GM11168 (cell line): ENCODE data around the gene TJP2.
"Not testable (repeated sequence)": the region's sequence is repeated elsewhere in the genome, so short reads cannot be mapped to it uniquely, and the experiment has no call there.

Experiments used
- in situ Hi-C: fragments of 300-500 bp; cut with MboI; formaldehyde crosslinking; loops from one replicate; pipeline ENCODE4 v1.12.0; 2022; ENCODE audit warnings: low sequenced_read_pairs; ENCODE audit not compliant: unreplicated experiment

TJP2 gene

DNA sequence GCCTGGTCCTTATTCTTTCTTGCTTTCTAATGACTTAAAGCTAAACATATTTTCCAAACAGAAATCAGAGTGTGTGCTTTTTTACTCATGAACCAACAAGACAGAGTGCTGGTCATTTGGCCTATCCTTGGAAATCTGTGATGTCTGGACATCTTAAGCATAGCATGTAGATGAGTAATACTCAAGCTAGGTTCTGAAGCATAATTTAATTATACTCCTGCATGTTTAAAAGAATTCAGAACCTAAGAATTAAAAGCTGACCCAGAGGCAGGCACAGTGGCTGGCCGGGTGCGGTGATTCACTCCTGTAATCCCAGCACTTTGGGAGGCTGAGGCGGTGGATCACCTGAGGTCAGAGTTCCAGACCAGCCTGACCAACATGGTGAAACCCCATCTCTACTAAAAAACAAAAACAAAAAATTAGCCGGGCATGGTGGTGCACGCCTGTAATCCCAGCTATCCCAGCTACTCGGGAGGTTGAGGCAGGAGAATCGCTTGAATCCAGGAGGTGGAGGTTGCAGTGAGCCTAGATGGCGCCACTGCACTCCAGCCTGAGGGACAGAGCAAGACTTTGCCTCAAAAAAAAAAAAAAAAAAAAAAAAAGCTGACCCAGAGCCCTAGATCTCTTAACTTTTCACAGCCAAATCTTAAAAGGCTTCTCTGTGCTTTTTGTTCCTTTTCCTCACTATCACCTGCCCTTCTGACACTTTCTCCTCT is 16.2 kb upstream of the TJP2 start:
- in situ Hi-C loops, result no loop called here

DNA sequence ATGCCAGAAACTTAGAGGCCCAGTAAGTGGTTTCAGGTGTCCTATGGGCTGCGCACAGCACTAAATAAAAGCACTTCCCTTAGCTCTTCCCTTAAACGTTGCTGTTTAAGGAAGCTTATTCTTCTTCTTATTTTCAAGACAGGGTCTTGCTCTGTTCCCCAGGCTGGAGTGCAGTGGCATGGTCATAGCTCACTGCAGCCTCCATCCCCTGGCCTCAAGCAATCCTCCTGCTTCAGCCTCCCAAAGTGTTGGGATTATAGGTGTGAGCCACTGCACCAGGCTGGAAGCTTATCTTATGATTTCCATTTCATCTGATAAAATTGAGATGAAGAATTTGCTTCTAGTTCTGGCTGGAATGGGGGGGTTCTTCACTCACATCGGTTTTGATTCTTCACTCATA is 15.6 kb upstream of the TJP2 start:
- in situ Hi-C loops, result no loop called here

DNA sequence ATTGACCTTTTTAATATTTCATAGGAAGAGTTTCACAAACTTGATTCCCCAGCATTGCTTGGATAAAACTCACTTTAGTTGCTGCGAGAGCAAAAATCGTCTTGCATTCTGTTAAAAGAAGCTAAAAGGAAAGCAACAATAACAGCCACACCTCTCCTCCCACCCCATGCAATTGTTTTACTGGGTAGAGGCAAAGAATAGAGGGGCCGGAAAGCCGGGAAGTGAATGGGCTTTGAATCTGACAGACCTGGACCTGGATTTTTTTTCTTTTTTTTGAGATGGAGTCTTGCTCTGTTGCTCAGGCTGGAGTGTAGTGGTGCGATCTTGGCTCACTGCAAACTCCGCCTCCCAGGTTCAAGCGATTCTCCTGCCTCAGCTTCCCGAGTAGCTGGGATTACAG is 9.5 kb upstream of the TJP2 start:
- in situ Hi-C loops, result not testable (repeated sequence)

GRCh38 chr9:69165581-69165980 is 8.5 kb upstream of the TJP2 start:
- in situ Hi-C loops, result no loop called here

- in situ Hi-C loops, result no loop called here
Measured at GRCh38 chr9:69168709-69169217, 5.3 kb upstream of the TJP2 start.

DNA sequence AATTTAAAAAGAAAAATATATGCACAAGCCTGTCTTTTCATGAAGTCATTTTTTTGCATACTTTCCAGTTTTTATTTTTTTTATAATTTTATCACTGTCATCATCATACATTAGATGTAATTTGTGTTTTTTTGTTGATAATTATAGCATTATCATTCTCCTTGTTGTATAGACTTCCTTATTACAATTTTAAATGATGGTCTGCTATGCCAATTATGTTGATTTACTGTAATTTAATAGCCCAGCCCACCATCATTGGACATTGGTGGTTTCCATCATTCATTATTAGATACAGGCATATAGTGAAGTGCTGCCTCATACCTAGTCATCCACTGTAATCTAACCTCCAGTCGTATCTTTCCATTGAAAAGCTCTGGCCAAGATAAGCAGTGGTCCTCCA is 3.8 kb upstream of the TJP2 start:
- in situ Hi-C loops, result no loop called here

GRCh38 chr9:69171049-69171448 is 3.0 kb upstream of the TJP2 start:
- in situ Hi-C loops, result no loop called here

GRCh38 chr9:69171517-69171916 is 2.6 kb upstream of the TJP2 start:
- in situ Hi-C loops, result no loop called here

- in situ Hi-C loops, result no loop called here
Measured at GRCh38 chr9:69172895-69173294, 1.2 kb upstream of the TJP2 start.

GRCh38 chr9:69173497-69173890 is 583 bp upstream of the TJP2 start:
- in situ Hi-C loops, result no loop called here

- in situ Hi-C loops, result no loop called here
Measured at GRCh38 chr9:69174616-69175463, 763 bp downstream of the TJP2 start.

DNA sequence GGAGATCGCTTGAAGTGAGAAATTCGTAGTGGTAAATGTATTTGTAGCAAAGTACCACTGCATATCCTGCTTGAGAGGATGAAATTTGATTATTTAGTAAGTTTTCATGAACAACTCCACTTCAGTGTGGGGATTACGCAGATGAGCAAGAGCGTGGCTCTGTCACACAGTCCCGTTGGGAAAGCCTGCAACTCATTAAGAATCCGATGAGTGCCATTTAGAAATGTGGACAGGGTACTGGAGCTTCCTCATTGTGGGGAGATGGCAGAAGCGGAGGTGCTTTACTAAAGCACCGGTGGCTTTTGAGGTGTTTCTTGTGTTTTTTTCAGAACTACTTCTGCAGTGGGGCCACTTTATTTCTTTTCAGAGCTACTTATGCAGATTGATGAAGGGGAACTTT is 1.4 kb downstream of the TJP2 start:
- in situ Hi-C loops, result no loop called here

- in situ Hi-C loops, result no loop called here
Measured at GRCh38 chr9:69176471-69177171, 2.5 kb downstream of the TJP2 start.

- in situ Hi-C loops, result no loop called here
Measured at GRCh38 chr9:69178583-69179011, 4.5 kb downstream of the TJP2 start.

DNA sequence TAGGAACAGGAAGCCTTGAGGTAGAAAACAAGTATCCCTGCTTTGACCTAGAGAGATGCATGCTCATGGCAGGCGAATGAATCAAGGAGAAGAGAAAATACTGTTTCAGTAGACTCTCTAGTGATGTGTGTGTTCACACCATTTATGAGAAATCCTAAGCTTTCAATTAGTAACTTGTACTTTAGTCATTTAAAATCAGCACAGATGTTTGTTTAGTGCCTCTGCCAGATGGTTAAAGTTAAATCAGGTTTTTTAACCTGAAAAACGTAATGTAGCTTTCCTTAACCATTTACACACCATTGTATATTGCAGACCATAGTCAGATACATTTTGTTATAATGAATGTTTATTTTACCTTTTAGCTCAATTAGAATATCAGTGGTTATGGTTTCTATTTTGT is 5.0 kb downstream of the TJP2 start:
- in situ Hi-C loops, result no loop called here

DNA sequence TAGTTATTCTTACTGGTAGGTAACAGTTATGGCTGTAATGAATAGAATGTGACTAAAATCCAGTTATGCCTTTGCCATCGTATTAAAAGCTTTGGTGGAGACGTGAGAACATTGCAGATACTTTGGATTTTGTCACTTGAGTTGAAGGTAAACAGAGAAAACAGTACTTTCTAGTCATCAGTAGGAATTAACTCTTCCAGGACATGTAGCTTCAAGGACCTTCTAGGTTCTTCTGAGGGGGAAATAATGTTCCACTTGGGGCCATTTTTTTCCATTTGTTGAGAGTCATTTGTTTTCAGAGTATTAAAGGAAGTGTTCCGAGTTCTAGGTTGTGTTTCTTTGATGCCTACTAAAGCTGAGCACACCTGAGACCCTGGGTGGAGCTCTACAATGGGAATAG is 6.1 kb downstream of the TJP2 start:
- in situ Hi-C loops, result no loop called here

DNA sequence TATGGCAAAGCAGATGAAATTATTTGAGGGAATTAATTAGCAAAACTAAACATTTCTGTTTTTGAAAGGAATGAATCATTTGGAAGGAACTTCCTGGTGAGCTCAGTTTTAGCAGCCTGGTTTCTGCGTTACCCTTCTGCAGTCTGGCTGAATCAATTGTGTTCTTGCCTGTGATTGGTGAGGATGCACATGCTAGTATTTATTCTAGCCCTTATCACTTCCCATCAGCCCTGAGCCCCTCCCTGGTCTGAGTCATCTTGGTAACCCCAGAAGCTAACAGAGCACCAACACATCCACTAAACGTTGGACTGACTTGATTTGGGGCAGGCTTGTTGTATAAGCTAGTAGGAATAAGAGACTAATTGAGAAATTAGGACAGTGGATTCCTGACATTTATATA is 6.6 kb downstream of the TJP2 start:
- in situ Hi-C loops, result no loop called here

- in situ Hi-C loops, result no loop called here
Measured at GRCh38 chr9:69181908-69182353, 7.9 kb downstream of the TJP2 start.

DNA sequence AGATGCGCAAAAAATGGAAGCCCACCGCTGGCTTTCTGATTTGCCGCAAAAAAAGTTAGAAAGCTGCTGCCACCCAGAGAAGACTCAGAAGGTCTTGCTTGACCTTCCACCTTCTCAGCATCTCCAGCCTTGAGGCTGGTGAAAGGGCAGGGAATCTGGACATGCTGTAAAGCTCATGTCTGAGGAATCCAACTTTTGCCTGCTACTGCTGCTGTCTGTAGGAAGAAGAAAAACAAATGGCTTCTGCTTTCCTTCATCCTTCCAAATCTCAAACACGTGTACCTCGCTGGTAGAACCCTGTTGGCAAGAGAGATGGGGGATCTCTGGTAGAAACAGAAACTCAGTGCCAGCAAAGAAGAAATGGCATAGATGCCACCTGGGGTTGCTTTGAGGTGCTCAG is 10.2 kb downstream of the TJP2 start:
- in situ Hi-C loops, result no loop called here

- in situ Hi-C loops, result no loop called here
Measured at GRCh38 chr9:69186841-69187611, 12.9 kb downstream of the TJP2 start.
